CD8-positive, alpha-beta memory T cell (primary cell): ENCODE data around the gene CFAP251. TPM values are rescaled to one million over a fixed set of nuclear protein-coding genes. Genes with fewer than 3 reads are reported as not detected.
A peak's percentile ranks its signal among the peaks of the same experiment; 100 is the strongest.

ENCODE experiments used
- CTCF ChIA-PET: fragments of 350-600 bp; sonication (Branson Sonifier 250); formaldehyde crosslinking; loops from one replicate; lab custom pipeline; 2021; ENCODE audit warnings: antibody characterized with exemption; lab: Charles Lee
- POLR2A ChIA-PET: fragments of 350-600 bp; sonication (Branson Sonifier 250); formaldehyde crosslinking; loops from one replicate; lab custom pipeline; 2021; ENCODE audit warnings: antibody characterized with exemption; lab: Charles Lee
- DNase-seq, 5 donors: peaks; one replicate each; pipeline versions ENCODE4 v3.0.0 to v3.0.0-alpha.2; 2020 to 2022; ENCODE audit warnings: mixed read lengths in 1 of 5
- H3K27ac ChIP-seq: one replicate; pipeline ENCODE4 v1.7.0; 2013; ENCODE audit warnings: low read depth, mild to moderate bottlenecking, low read length, moderate library complexity
- H3K27me3 ChIP-seq: 2 replicates; pipeline ENCODE4 v1.7.0; 2013; ENCODE audit warnings: low read length, mild to moderate bottlenecking; ENCODE audit not compliant: insufficient read depth, poor library complexity, severe bottlenecking
- H3K36me3 ChIP-seq: 2 replicates; pipeline ENCODE4 v1.7.0; 2013; ENCODE audit warnings: mild to moderate bottlenecking, low read length, moderate library complexity; ENCODE audit not compliant: insufficient read depth
- H3K4me1 ChIP-seq: 2 replicates; pipeline ENCODE4 v1.7.0; 2013; ENCODE audit warnings: mild to moderate bottlenecking, low read length, moderate library complexity; ENCODE audit not compliant: insufficient read depth
- H3K4me3 ChIP-seq: 2 replicates; pipeline ENCODE4 v1.7.0; 2013; ENCODE audit warnings: mild to moderate bottlenecking, low read length
- H3K9me3 ChIP-seq: 2 replicates; pipeline ENCODE4 v1.7.0; 2013; ENCODE audit warnings: mild to moderate bottlenecking, low read length
- H3K27ac Mint-ChIP-seq, 8 donors: one replicate each; pipeline ENCODE4 v1.8.0; 2020 to 2021; ENCODE audit warnings: mixed read lengths in 8 of 8, mild to moderate bottlenecking in 6 of 8, inconsistent platforms in 3 of 8, moderate library complexity in 3 of 8
- H3K27me3 Mint-ChIP-seq, 2 donors: one replicate each; pipeline ENCODE4 v1.8.0; 2020 to 2021; ENCODE audit warnings: mixed read lengths in 2 of 2, mild to moderate bottlenecking in 1 of 2, moderate library complexity in 1 of 2
- H3K36me3 Mint-ChIP-seq, 3 donors: one replicate each; pipeline ENCODE4 v1.8.0; 2020 to 2021; ENCODE audit warnings: mixed read lengths in 3 of 3, inconsistent platforms in 1 of 3, mild to moderate bottlenecking in 1 of 3
- H3K4me1 Mint-ChIP-seq, 3 donors: one replicate each; pipeline ENCODE4 v1.8.0; 2020 to 2021; ENCODE audit warnings: mixed read lengths in 3 of 3, inconsistent platforms in 1 of 3, mild to moderate bottlenecking in 1 of 3
- H3K4me3 Mint-ChIP-seq, 7 donors: one replicate each; pipeline ENCODE4 v1.8.0; 2020 to 2021; ENCODE audit warnings: mixed read lengths in 7 of 7, mild to moderate bottlenecking in 6 of 7, moderate library complexity in 4 of 7, inconsistent platforms in 2 of 7
- H3K9me3 Mint-ChIP-seq, 5 donors: one replicate each; pipeline ENCODE4 v1.8.0; 2020 to 2022; ENCODE audit warnings: mixed read lengths in 5 of 5, mild to moderate bottlenecking in 3 of 5, moderate library complexity in 2 of 5, inconsistent platforms in 1 of 5
- polyA plus RNA-seq: library from polyadenylated mRNA; unstranded; fragments of 300-500 nt; fragmentation: Illumina TruSeq; gene quantifications from one replicate; pipeline ENCODE4 v1.2.3, GENCODE V29; 2021
- total RNA-seq, 2 experiments: library from RNA; stranded (reverse); gene quantifications; one replicate each; pipeline ENCODE4 v1.2.3, GENCODE V29; 2021

CFAP251 gene
- total and polyA plus RNA-seq, 3 experiments from 2014 or later: 0.31 to 0.72 TPM; not detected in 1

DNA sequence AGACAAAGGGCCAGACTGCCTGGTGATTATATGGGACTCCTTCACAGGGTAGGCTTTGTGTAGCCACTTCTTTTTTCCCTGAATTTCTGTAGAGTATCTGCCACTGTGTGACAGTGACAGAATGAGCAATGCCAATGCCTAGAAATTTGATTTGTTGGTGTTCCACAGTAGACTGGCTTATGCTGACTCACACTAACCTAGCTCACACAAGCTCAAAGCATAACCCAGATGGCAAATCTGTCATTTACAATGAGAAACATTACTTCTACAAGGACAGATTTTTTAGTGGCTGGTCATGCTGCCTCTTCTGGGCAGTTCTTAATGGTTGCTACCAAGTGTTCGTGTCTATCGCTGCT is 15.9 kb downstream of the CFAP251 start:
- Histone ChIP-seq H3K4me1 (no peaks in the 10 kb centered on the region), H3K4me3 (peak overlapping the region; percentile 8), H3K27ac (peak overlapping the region; percentile 82), H3K27me3 (no peaks in the 10 kb centered on the region), H3K36me3 (no peaks in the 10 kb centered on the region), H3K9me3 (no peaks in the 10 kb centered on the region)
- no peak overlapping the region for H3K27ac Mint-ChIP-seq
- POLR2A ChIA-PET: no interaction called here
- H3K27me3 Mint-ChIP-seq: peaks cover 0 to 4% of the 10 kb centered on the region in 2 donors
- peaks cover 0 to 9% (median 0%) of the 10 kb centered on the region in 3 donors for H3K36me3 Mint-ChIP-seq
- CTCF ChIA-PET: interaction anchor here (1.0 kb wide), 1 partner anchor 140 kb away, joined by 3 read pairs; no protein-coding TSS in a partner anchor
- DNase-seq: no peak
- no peak overlapping the region for H3K4me3 Mint-ChIP-seq
- H3K9me3 Mint-ChIP-seq: no peaks in the 10 kb centered on the region
- peaks cover 4 to 6% (median 4%) of the 10 kb centered on the region in 3 donors for H3K4me1 Mint-ChIP-seq

DNA sequence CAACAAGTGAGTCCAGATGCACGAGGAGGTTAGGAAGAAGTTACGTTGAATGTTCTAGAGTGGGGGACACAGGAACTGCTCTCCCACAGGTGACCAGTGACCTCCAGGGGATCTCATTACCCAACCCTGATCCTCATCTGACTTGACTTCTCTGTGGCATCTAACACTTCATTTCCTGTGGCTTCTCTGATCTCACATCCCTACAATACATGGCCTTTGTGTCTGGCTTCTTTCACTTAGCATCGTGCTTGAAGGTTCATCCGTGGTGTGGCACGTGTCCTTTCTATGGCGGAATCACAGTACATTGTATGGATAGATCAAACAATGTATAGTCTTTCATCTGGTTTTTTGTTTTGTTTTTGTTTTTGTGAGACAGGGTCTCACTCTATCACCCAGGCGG is 19.3 kb downstream of the CFAP251 start:
- CTCF ChIA-PET: no interaction called here
- H3K36me3 ChIP-seq: peaks cover 5% of the 10 kb centered on the region
- peak overlapping the region in 2 of 8 donors; percentile 35 to 68 for H3K27ac Mint-ChIP-seq
- H3K9me3 Mint-ChIP-seq: no peaks in the 10 kb centered on the region
- POLR2A ChIA-PET: no interaction called here
- peak in 1 of 5 donors; percentile 11 for DNase-seq
- no peak overlapping the region for H3K4me3 ChIP-seq
- no peaks in the 10 kb centered on the region for H3K9me3 ChIP-seq
- H3K4me1 ChIP-seq: no peaks in the 10 kb centered on the region
- peaks cover 4 to 6% (median 5%) of the 10 kb centered on the region in 3 donors for H3K4me1 Mint-ChIP-seq
- H3K36me3 Mint-ChIP-seq: peaks cover 0 to 4% (median 0%) of the 10 kb centered on the region in 3 donors
- no peaks in the 10 kb centered on the region for H3K27me3 ChIP-seq
- no peak overlapping the region for H3K4me3 Mint-ChIP-seq
- no peak overlapping the region for H3K27ac ChIP-seq
- peaks cover 0 to 2% of the 10 kb centered on the region in 2 donors for H3K27me3 Mint-ChIP-seq

DNA sequence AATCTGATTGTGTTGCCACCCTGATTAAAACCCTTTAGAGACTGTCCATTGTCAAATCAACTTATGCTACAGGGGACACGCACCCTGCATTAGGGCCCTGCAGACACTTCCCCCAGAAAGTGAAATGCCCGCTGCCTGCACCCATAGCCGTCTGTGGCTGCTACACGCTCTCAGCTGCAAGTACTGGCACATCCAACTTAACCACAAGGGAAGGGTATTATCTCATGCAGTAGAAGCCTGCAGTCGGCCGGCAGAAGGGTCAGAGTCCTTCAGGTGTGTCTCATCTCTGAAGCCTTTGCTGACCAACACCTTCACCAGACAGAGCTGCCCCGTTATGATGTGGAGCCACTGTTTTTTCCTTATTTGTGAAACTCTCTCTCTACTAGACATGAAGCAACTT is 20.8 kb downstream of the CFAP251 start:
- peaks cover 4 to 6% (median 5%) of the 10 kb centered on the region in 3 donors for H3K4me1 Mint-ChIP-seq
- H3K4me3 Mint-ChIP-seq: no peak overlapping the region
- H3K9me3 Mint-ChIP-seq: no peaks in the 10 kb centered on the region
- peak overlapping the region in 3 of 8 donors; percentile 40 to 47 (median 47) for H3K27ac Mint-ChIP-seq
- peaks cover 0 to 2% of the 10 kb centered on the region in 2 donors for H3K27me3 Mint-ChIP-seq
- H3K4me3 ChIP-seq: no peak overlapping the region
- H3K36me3 Mint-ChIP-seq: no peaks in the 10 kb centered on the region
- H3K27me3 ChIP-seq: no peaks in the 10 kb centered on the region
- H3K27ac ChIP-seq: no peak overlapping the region
- DNase-seq: no peak
- no peaks in the 10 kb centered on the region for H3K9me3 ChIP-seq
- ChIA-PET CTCF (no interaction called here), POLR2A (no interaction called here)
- H3K36me3 ChIP-seq: peaks cover 5% of the 10 kb centered on the region
- H3K4me1 ChIP-seq: no peaks in the 10 kb centered on the region

DNA sequence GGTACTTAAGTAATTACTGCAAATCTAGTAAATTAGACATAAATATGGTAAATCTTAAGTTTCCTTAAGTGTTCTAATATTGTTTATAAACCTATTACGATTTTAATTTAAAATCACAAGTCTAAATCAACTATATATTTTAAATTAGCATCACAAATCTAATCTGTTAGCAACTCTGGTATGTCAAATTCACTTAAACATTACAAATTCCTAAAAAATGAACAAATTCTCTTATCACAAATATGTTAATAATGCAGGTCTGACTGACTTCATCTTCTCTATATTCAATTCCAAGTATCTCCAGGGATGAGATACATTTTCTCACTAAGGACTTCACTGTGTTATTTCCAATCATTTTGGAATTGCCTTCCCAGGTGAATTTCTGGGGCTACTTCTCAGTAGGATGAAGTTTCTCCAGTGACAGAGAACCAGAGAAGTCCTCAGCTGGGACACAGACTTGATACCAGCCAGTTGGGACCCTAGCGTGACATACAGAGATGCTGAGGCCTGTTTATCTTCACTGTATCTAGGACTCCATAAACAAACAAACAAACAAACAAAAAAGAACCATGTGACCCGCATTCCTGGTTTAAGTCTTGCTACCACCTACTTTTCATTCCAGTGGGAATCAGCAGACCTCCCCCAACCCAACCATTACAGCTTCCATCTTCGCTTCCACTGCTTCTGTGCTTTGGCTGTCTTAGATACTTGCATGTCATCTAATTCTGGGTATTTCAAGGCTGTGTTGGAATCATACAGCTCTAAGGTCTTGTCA is 21.8 kb downstream of the CFAP251 start:
- Mint-ChIP-seq H3K27me3 (peaks cover 0 to 2% of the 10 kb centered on the region in 2 donors), H3K27ac (peak overlapping the region in 3 of 8 donors; percentile 6 to 37 (median 30)), H3K36me3 (no peaks in the 10 kb centered on the region), H3K4me3 (no peak overlapping the region), H3K9me3 (no peaks in the 10 kb centered on the region), H3K4me1 (peaks cover 4 to 6% (median 5%) of the 10 kb centered on the region in 3 donors)
- POLR2A ChIA-PET: no interaction called here
- no peaks in the 10 kb centered on the region for H3K27me3 ChIP-seq
- peaks cover 5% of the 10 kb centered on the region for H3K36me3 ChIP-seq
- no peak overlapping the region for H3K27ac ChIP-seq
- no peak for DNase-seq
- H3K9me3 ChIP-seq: no peaks in the 10 kb centered on the region
- H3K4me1 ChIP-seq: no peaks in the 10 kb centered on the region
- H3K4me3 ChIP-seq: no peak overlapping the region
- CTCF ChIA-PET: no interaction called here

DNA sequence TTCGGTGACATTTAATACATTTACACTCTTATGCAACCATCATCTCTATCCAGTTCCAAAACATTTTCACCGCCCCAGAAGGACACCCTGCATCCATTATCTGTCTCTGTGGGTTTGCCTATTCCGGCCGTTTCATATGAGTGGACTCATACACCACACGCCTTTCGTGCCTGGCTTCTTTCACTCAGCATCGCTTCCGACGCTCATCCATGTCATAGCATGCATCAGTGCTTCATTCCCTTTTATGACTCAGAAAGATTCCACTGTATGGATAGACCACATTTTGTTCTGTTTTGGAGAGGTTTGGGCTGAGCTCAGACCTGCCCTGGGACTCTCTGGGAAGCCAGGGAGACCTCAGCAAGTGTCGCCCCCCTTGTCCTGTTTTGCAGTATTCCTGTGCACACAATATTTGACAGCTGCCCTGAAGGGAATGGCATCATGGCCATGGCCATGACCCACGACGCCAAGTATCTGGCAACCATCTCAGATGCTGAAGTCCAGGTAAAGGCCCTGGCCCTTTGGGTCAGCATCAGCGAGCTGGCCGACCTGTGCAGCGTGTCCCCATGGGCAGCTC is 23.8 kb downstream of the CFAP251 start:
- no peaks in the 10 kb centered on the region for H3K4me1 ChIP-seq
- DNase-seq: no peak
- H3K9me3 Mint-ChIP-seq: no peaks in the 10 kb centered on the region
- no peaks in the 10 kb centered on the region for H3K36me3 Mint-ChIP-seq
- H3K4me1 Mint-ChIP-seq: peaks cover 4 to 6% (median 5%) of the 10 kb centered on the region in 3 donors
- ChIA-PET POLR2A (no interaction called here), CTCF (no interaction called here)
- no peaks in the 10 kb centered on the region for H3K9me3 ChIP-seq
- H3K27ac Mint-ChIP-seq: no peak overlapping the region
- no peak overlapping the region for H3K27ac ChIP-seq
- no peak overlapping the region for H3K4me3 Mint-ChIP-seq
- peaks cover 0 to 2% of the 10 kb centered on the region in 2 donors for H3K27me3 Mint-ChIP-seq
- peaks cover 5% of the 10 kb centered on the region for H3K36me3 ChIP-seq
- H3K27me3 ChIP-seq: no peaks in the 10 kb centered on the region
- H3K4me3 ChIP-seq: no peak overlapping the region

DNA sequence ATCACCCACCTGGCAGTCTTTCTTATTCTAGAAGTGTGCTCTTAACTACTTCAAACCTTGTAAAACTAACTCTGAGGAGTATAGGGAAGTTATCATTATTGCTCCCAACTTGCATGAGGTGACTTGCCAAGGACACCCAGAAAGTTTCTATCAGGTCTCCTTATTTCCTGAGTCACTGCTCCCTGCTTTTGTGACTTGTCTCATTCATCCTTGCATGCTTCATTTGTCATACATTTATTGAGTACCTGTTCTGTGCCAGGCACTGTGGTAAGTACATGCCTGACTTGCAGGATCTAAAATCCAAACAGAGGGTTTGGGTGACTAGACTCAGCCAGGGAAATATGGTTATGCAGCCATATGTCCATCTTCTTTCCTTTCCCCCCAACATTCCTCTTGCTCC is 25.5 kb downstream of the CFAP251 start:
- Mint-ChIP-seq H3K36me3 (no peaks in the 10 kb centered on the region), H3K9me3 (no peaks in the 10 kb centered on the region), H3K4me3 (no peak overlapping the region), H3K27ac (no peak overlapping the region), H3K27me3 (peaks cover 0 to 2% of the 10 kb centered on the region in 2 donors), H3K4me1 (peaks cover 0 to 5% (median 0%) of the 10 kb centered on the region in 3 donors)
- Histone ChIP-seq H3K36me3 (peaks cover 5% of the 10 kb centered on the region), H3K4me3 (no peak overlapping the region), H3K4me1 (no peaks in the 10 kb centered on the region), H3K9me3 (no peaks in the 10 kb centered on the region), H3K27ac (no peak overlapping the region), H3K27me3 (no peaks in the 10 kb centered on the region)
- ChIA-PET POLR2A (no interaction called here), CTCF (no interaction called here)
- DNase-seq: no peak

DNA sequence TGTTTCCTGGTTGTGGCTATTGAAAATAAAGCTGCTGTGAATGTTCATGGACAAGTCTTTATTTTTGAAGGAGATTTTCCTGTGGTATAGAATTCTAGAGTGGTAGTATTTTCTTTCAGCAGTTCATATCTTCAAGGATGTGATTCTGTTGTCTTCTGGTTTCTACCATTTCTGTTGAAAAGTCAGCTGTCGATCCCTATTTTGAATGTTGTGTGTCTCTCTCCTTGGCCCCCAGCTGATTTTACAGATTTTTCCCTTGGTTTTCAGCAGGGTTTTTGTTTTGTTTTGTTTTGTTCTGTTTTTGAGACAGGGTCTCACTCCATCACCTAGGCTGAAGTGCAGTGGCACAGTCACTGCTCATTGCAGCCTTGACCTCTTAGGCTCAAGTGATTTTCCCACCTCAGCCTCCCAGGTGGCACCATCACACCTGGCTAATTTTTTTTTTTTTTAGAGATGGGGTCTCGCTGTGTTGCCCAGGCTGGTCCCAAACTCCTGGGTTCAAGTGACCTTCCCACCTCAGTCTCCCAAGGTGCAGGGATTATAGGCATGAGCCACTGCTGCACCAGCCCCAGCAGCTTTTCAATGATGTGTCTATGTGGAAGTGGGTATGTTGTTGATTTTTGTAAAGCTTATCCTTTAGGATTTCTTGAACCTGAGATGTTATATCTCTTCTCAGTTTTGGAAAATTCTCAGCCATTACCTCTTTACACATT is 28.1 kb downstream of the CFAP251 start:
- H3K27me3 Mint-ChIP-seq: peaks cover 0 to 4% of the 10 kb centered on the region in 2 donors
- POLR2A ChIA-PET: no interaction called here
- no peak overlapping the region for H3K4me3 ChIP-seq

DNA sequence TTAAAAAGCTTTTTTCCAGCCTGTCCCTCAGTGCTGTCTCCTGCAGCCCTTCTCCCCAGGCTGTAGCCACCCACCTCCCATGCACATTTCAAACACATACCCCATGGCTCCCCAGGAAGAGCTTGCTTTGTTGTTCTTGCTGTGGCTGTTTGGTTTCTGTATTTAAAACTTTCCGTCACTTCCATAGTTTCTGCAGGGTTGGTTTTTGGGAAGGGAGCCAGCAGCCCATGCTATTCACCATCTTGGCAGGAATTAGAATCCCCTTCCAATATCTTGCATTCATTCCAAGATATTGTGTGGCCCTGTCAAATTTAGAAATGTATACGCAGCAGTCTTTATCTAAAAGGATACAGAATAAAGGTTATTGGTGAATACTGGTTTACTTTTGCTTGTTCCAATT is 29.6 kb downstream of the CFAP251 start:
- H3K4me3 ChIP-seq: no peak overlapping the region
- POLR2A ChIA-PET: interaction anchor here (0.6 kb wide), 1 partner anchor 360 kb away, joined by 3 read pairs; no protein-coding TSS in a partner anchor
- Mint-ChIP-seq H3K4me3 (no peak overlapping the region), H3K4me1 (no peaks in the 10 kb centered on the region), H3K27ac (no peak overlapping the region), H3K27me3 (peaks cover 0 to 8% of the 10 kb centered on the region in 2 donors), H3K36me3 (no peaks in the 10 kb centered on the region), H3K9me3 (no peaks in the 10 kb centered on the region)
- H3K9me3 ChIP-seq: no peaks in the 10 kb centered on the region
- H3K36me3 ChIP-seq: no peaks in the 10 kb centered on the region
- no peaks in the 10 kb centered on the region for H3K4me1 ChIP-seq
- no peak overlapping the region for H3K27ac ChIP-seq
- CTCF ChIA-PET: no interaction called here
- DNase-seq: no peak
- H3K27me3 ChIP-seq: peaks cover 3% of the 10 kb centered on the region

More for the DNA sequence above, 28.1 kb downstream of the CFAP251 start:
- no peaks in the 10 kb centered on the region for H3K36me3 ChIP-seq
- H3K9me3 ChIP-seq: no peaks in the 10 kb centered on the region
- Mint-ChIP-seq H3K9me3 (no peaks in the 10 kb centered on the region), H3K4me3 (no peak overlapping the region), H3K36me3 (no peaks in the 10 kb centered on the region), H3K27ac (peak overlapping the region in 1 of 8 donors; percentile 27), H3K4me1 (no peaks in the 10 kb centered on the region)
- H3K4me1 ChIP-seq: no peaks in the 10 kb centered on the region
- no peak for DNase-seq
- CTCF ChIA-PET: no interaction called here
- H3K27ac ChIP-seq: no peak overlapping the region
- H3K27me3 ChIP-seq: no peaks in the 10 kb centered on the region
